WTC11 (cell line): Measurements from ENCODE around the gene ATG7. TPM values are rescaled to one million over a fixed set of nuclear protein-coding genes. Genes with fewer than 3 reads are reported as not detected.

ENCODE experiments used
- ATAC-seq: fragments of 200-7000 bp; cut with Tn5 transposase; 2 replicates; pipeline ENCODE4 v1.10.0; 2021; ENCODE audit warnings: mild to moderate bottlenecking, moderate library complexity
- CTCF ChIA-PET: fragments of 300-600 bp; sonication (Branson Sonifier 250); formaldehyde crosslinking; loops from one replicate; lab custom pipeline; 2021; ENCODE audit warnings: antibody characterized with exemption; lab: Charles Lee
- POLR2A ChIA-PET: fragments of 350-600 bp; sonication (Branson Sonifier 250); formaldehyde crosslinking; loops from one replicate; lab custom pipeline; 2021; ENCODE audit warnings: antibody characterized with exemption; lab: Charles Lee
- DNase-seq: peaks from one replicate; pipeline ENCODE4 v3.0.0; 2021; ENCODE audit warnings: low spot score
- H3K27ac Mint-ChIP-seq: 2 replicates; pipeline ENCODE4 v1.8.0; 2021; ENCODE audit warnings: mixed read lengths
- H3K27me3 Mint-ChIP-seq: 2 replicates; pipeline ENCODE4 v1.8.0; 2021; ENCODE audit warnings: low read depth, mild to moderate bottlenecking, moderate library complexity, mixed read lengths
- H3K36me3 Mint-ChIP-seq: 2 replicates; pipeline ENCODE4 v1.8.0; 2021; ENCODE audit warnings: mixed read lengths
- H3K4me1 Mint-ChIP-seq: 2 replicates; pipeline ENCODE4 v1.8.0; 2022; ENCODE audit warnings: mixed read lengths
- H3K4me3 Mint-ChIP-seq: 2 replicates; pipeline ENCODE4 v1.8.0; 2021; ENCODE audit warnings: mild to moderate bottlenecking, moderate library complexity, mixed read lengths
- H3K9me3 Mint-ChIP-seq: 2 replicates; pipeline ENCODE4 v1.8.0; 2021; ENCODE audit warnings: mixed read lengths
- E2F5 ChIP-seq: sonication (generic); formaldehyde crosslinking; IDR thresholded peaks from 2 replicates; pipeline ENCODE4 v1.8.1; 2022; ENCODE audit warnings: mild to moderate bottlenecking, moderate library complexity, missing genetic modification reagents
- ERG ChIP-seq: fragments of 250-450 bp; sonication (Bioruptor Pico); IDR thresholded peaks from 2 replicates; pipeline ENCODE4 v1.8.0; 2021; ENCODE audit warnings: mild to moderate bottlenecking
- ESRRA ChIP-seq: sonication (generic); formaldehyde crosslinking; IDR thresholded peaks from 2 replicates; pipeline ENCODE4 v1.8.1; 2022; ENCODE audit warnings: mild to moderate bottlenecking, missing genetic modification reagents, borderline replicate concordance
- NFYB ChIP-seq: sonication (generic); formaldehyde crosslinking; conservative IDR thresholded peaks from 2 replicates; pipeline ENCODE4 v1.8.0; 2022; ENCODE audit warnings: low read depth, missing genetic modification reagents
- TEAD4 ChIP-seq: sonication (generic); formaldehyde crosslinking; IDR thresholded peaks from 2 replicates; pipeline ENCODE4 v1.8.0; 2022; ENCODE audit warnings: mild to moderate bottlenecking, missing genetic modification reagents
- TP53 ChIP-seq: sonication (generic); formaldehyde crosslinking; IDR thresholded peaks from 2 replicates; pipeline ENCODE4 v1.8.1; 2023; ENCODE audit warnings: mild to moderate bottlenecking, missing genetic modification reagents
- ZNF121 ChIP-seq: sonication (generic); formaldehyde crosslinking; IDR thresholded peaks from 2 replicates; pipeline ENCODE4 v1.8.0; 2023; ENCODE audit warnings: missing genetic modification reagents
- ZNF232 ChIP-seq: sonication (generic); formaldehyde crosslinking; IDR thresholded peaks from 2 replicates; pipeline ENCODE4 v1.8.0; 2022; ENCODE audit warnings: mild to moderate bottlenecking, missing genetic modification reagents
- total RNA-seq: library from RNA; stranded (reverse); gene quantifications from 3 replicates; pipeline ENCODE4 v1.2.3, GENCODE V29; 2021
- TF ChIP-seq, protein P1 (sequence below): sonication (generic); formaldehyde crosslinking; conservative IDR thresholded peaks from 2 replicates; pipeline ENCODE4 v1.8.1; 2023; ENCODE audit warnings: mild to moderate bottlenecking, low read depth, missing genetic modification reagents, moderate library complexity
- TF ChIP-seq, protein P2 (sequence below): fragments of 250-450 bp; sonication (Bioruptor Pico); IDR thresholded peaks from 2 replicates; pipeline ENCODE4 v2.1.2; 2022; ENCODE audit warnings: mild to moderate bottlenecking, moderate library complexity
- TF ChIP-seq, protein P3 (sequence below): sonication (generic); formaldehyde crosslinking; IDR thresholded peaks from 2 replicates; pipeline ENCODE4 v1.8.1; 2023; ENCODE audit warnings: mild to moderate bottlenecking, missing genetic modification reagents, moderate library complexity

Gene ATG7
- total RNA-seq, 1 experiment from 2014 or later = 17.5 TPM

GRCh38 chr3:11545186-11545851 lies 273.1 kb downstream of the ATG7 start:
- ChIA-PET POLR2A (interaction anchor here (0.7 kb wide), 1 partner anchor 10 kb away, joined by 3 read pairs; no protein-coding TSS in a partner anchor), CTCF (interaction anchor here (1.0 to 2.1 kb wide), 4 partner anchors 9 to 166 kb away, joined by 3 to 9 read pairs (median 4); no protein-coding TSS in a partner anchor)
- Mint-ChIP-seq H3K9me3 (0 out of 2 replicates have a peak, but pooled peaks cover 4% of the 10 kb centered on the region), H3K4me1 (no peaks in the 10 kb centered on the region), H3K27ac (no peak overlapping the region), H3K36me3 (no peaks in the 10 kb centered on the region), H3K27me3 (no peaks in the 10 kb centered on the region; the same call in 1 of the 2 replicates), H3K4me3 (no peak overlapping the region)
- TF ChIP-seq ZNF121 = no peak
- TF ChIP-seq ZNF232 (CRISPR knock-in tag) = no peak
- TF ChIP-seq NFYB (CRISPR knock-in tag) = no peak
- TF ChIP-seq ERG = no peak
- no peak for DNase-seq
- ATAC-seq = peak; percentile 56

GRCh38 chr3:11546657-11547302 lies 274.6 kb downstream of the ATG7 start:
- Mint-ChIP-seq H3K27me3 (no peaks in the 10 kb centered on the region; the same call in 1 of the 2 replicates), H3K36me3 (no peaks in the 10 kb centered on the region), H3K4me1 (no peaks in the 10 kb centered on the region), H3K27ac (no peak overlapping the region), H3K4me3 (no peak overlapping the region), H3K9me3 (no peaks in the 10 kb centered on the region)
- TF ChIP-seq, protein P1, sequence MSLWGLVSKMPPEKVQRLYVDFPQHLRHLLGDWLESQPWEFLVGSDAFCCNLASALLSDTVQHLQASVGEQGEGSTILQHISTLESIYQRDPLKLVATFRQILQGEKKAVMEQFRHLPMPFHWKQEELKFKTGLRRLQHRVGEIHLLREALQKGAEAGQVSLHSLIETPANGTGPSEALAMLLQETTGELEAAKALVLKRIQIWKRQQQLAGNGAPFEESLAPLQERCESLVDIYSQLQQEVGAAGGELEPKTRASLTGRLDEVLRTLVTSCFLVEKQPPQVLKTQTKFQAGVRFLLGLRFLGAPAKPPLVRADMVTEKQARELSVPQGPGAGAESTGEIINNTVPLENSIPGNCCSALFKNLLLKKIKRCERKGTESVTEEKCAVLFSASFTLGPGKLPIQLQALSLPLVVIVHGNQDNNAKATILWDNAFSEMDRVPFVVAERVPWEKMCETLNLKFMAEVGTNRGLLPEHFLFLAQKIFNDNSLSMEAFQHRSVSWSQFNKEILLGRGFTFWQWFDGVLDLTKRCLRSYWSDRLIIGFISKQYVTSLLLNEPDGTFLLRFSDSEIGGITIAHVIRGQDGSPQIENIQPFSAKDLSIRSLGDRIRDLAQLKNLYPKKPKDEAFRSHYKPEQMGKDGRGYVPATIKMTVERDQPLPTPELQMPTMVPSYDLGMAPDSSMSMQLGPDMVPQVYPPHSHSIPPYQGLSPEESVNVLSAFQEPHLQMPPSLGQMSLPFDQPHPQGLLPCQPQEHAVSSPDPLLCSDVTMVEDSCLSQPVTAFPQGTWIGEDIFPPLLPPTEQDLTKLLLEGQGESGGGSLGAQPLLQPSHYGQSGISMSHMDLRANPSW (CRISPR knock-in tag) = no peak
- no peak for TF ChIP-seq ZNF121
- TF ChIP-seq, protein P2, sequence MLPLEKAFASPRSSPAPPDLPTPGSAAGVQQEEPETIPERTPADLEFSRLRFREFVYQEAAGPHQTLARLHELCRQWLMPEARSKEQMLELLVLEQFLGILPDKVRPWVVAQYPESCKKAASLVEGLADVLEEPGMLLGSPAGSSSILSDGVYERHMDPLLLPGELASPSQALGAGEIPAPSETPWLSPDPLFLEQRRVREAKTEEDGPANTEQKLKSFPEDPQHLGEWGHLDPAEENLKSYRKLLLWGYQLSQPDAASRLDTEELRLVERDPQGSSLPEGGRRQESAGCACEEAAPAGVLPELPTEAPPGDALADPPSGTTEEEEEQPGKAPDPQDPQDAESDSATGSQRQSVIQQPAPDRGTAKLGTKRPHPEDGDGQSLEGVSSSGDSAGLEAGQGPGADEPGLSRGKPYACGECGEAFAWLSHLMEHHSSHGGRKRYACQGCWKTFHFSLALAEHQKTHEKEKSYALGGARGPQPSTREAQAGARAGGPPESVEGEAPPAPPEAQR = no peak
- ChIA-PET POLR2A (interaction anchor here (0.7 kb wide), 1 partner anchor 270 kb away, joined by 10 read pairs; no protein-coding TSS in a partner anchor), CTCF (interaction anchor here (0.7 to 2.1 kb wide), 2 partner anchors 168 to 171 kb away, joined by 3 to 9 read pairs; no protein-coding TSS in a partner anchor)
- DNase-seq (no peak), ATAC-seq (no peak)

DNA sequence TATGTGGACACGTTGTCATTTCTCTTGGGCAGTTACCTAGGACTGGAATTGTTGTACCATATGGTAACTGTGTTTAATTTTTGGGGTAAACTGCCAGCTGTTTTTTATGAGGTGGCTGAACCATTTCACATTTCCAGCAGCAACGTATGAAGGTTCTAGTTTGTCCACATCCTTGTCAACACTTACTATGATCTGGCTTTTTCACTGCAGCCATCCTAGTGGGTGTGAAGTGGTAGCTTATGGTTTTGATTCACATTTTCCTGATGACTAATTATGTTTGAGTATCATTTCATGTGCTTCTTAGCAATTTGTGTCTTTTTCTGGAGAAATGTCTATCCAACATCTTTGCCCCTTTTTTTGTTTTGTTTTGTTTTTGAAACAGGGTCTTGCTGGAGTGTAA lies 275.3 kb downstream of the ATG7 start:
- no peaks in the 10 kb centered on the region; the same call in 1 of the 2 replicates for H3K27me3 Mint-ChIP-seq
- no peaks in the 10 kb centered on the region; the same call in 1 of the 2 replicates for H3K9me3 Mint-ChIP-seq
- H3K4me1 Mint-ChIP-seq = no peaks in the 10 kb centered on the region
- POLR2A ChIA-PET = no interaction called here
- no peak overlapping the region for H3K4me3 Mint-ChIP-seq
- DNase-seq (no peak), ATAC-seq (no peak)
- H3K27ac Mint-ChIP-seq = no peak overlapping the region
- no peaks in the 10 kb centered on the region; the same call in 1 of the 2 replicates for H3K36me3 Mint-ChIP-seq
- CTCF ChIA-PET = no interaction called here
- TF ChIP-seq ESRRA (CRISPR knock-in tag) (no peak), E2F5 (CRISPR knock-in tag) (no peak)

- no peaks in the 10 kb centered on the region for H3K4me1 Mint-ChIP-seq
- ATAC-seq = no peak
- no peak for DNase-seq
- no peak overlapping the region for H3K4me3 Mint-ChIP-seq
- CTCF ChIA-PET = no interaction called here
- POLR2A ChIA-PET = no interaction called here
- H3K9me3 Mint-ChIP-seq = no peaks in the 10 kb centered on the region; the same call in 1 of the 2 replicates
- no peaks in the 10 kb centered on the region; the same call in 1 of the 2 replicates for H3K27me3 Mint-ChIP-seq
- no peaks in the 10 kb centered on the region; the same call in 1 of the 2 replicates for H3K36me3 Mint-ChIP-seq
- no peak overlapping the region for H3K27ac Mint-ChIP-seq
- no peak for TF ChIP-seq TEAD4 (CRISPR knock-in tag)
- TF ChIP-seq TP53 (CRISPR knock-in tag) = no peak
- TF ChIP-seq, protein P3, sequence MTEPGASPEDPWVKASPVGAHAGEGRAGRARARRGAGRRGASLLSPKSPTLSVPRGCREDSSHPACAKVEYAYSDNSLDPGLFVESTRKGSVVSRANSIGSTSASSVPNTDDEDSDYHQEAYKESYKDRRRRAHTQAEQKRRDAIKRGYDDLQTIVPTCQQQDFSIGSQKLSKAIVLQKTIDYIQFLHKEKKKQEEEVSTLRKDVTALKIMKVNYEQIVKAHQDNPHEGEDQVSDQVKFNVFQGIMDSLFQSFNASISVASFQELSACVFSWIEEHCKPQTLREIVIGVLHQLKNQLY (CRISPR knock-in tag) = no peak
Observed at GRCh38 chr3:11548721-11549131, 276.5 kb downstream of the ATG7 start.
